Hippocampal formation (tissue), 2 donors: ENCODE measurements around the gene DIPK1B.

Experiments used
- DNase-seq, 2 donors: peaks; one replicate each; lab custom pipeline; 2025; lab: John Stamatoyannopoulos, UW

DIPK1B gene

DNA sequence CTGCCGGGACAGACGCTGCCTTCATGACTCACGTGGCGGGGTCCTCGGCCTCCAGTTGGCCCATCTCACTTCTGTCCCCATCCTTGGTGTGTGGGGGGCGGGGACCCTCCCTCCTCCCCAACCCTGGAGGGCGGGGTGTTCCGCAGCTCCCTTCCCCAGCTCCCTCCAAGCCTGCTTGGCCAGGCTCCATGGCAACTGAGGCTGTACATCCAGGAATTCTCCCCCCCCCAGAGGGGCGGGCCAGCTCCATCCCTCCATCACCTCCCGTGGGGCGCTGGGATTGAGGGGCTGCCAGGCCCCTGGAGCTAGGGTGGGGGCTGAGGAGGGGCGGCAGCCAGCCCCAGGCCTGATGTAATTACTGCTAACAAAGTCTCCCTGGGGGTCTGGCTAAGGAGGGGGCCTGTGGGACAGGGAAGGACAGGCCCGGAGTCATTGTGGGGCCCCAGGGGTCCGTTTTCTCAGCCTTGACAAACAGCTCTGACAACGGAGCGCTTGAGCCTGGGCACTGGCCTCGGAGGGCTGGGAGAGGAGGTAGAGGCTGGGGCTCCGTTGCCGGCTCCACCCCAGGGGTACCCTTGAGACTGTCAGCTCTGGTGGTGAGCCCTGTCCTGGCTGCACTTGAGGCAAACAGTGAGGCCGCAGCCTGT lies 8.0 kb downstream of the DIPK1B start:
- DNase-seq = no peak

DNA sequence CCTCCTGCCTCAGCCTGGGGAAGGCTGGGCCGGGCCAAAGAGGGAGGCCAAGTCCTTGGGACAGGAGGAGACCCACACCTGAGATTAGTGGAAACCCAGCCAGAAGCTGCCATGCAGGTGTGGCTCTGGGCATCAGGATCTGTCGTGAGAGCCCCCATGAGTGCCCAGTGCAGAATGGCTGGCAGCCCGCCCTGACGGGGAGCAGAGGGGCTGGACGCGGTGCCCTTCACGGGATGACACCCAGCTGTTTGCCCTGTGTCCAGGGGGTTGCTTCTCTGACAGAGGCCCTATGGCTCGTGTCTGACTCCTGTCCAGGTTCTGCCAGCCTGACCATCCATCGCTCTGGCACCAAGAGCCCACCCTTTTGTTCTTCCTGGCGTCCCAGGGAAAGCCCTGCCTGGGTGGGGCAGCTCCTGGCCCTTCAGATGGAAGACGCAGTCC lies 8.5 kb downstream of the DIPK1B start:
- DNase-seq = no peak

DNA sequence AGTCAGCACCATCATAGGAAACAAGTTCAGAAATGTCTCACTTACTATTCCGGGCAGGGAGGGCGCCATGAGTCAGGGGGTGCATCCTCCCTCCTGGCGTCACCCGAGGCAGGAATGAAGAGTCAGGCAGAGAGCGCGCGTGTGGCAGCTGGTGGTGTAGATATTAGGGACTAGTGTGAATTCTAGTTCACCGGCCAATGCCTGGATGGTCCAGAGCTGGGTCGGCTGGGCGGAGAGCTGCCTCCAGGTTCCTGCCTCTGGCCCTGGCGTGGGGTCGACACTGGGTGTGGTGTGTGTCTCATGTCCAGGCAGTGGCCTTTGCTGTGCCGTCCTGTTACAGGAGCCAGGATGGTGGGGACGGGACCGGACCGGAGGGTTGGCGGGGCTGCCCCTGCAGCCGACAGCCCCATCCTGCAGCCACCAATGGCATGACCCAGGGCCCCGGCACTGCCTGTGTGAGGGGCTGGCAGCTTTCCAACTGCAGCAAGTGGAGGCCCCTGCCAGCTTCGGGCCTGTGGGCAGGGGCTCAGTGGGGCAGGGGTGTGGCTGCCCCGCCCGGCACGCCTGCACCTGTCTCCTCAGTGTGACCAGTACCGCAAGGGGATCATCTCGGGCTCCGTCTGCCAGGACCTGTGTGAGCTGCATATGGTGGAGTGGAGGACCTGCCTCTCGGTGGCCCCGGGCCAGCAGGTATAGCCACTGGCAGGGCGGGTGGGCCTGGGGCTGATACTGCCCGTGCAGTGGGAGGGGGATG lies 9.1 kb downstream of the DIPK1B start:
- no peak for DNase-seq

DNA sequence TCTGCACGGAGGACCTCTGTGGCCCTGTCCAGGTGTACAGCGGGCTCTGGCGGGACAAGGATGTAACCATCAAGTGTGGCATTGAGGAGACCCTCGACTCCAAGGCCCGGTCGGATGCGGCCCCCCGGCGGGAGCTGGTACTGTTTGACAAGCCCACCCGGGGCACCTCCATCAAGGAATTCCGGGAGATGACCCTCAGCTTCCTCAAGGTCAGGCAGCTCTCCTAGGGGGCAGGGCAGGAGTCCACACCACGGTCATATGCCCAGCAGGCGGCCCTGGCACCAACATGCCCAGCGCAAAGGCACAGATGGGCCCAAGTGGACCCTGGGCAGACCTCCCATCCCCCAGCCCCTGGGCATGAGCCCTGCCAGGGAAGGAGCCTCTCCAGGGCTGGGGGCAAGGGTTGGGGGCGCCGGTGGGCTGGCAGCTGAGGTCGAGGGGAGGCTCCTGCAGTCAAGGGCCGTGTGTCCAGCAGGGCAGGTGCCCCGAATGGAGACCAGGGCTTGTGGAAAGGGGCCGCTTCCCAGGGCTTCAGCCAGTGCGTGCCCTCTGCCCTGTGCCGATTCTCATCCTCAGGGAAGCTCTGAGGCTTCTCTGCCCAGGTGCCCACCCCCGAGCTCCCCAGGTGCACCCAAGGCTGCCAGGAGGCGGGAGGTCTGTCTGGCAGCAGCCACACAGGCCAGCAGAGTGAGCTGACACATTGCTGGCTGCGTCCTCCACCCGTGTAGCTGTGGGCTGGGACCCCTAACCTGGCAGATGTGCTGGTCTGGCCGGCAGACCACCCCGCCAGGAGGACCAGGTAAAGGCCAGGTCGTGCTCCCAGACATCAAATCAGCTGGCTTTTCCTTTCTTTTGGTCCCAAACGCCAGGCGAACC lies 10.0 kb downstream of the DIPK1B start:
- DNase-seq = no peak

DNA sequence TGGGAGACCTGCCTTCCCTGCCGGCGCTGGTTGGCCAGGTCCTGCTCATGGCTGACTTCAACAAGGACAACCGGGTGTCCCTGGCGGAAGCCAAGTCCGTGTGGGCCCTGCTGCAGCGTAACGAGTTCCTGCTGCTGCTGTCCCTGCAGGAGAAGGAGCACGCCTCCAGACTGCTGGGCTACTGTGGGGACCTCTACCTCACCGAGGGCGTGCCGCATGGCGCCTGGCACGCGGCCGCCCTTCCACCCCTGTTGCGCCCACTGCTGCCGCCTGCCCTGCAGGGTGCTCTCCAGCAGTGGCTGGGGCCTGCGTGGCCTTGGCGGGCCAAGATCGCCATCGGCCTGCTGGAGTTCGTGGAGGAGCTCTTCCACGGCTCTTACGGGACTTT lies 10.6 kb downstream of the DIPK1B start:
- no peak for DNase-seq

DNA sequence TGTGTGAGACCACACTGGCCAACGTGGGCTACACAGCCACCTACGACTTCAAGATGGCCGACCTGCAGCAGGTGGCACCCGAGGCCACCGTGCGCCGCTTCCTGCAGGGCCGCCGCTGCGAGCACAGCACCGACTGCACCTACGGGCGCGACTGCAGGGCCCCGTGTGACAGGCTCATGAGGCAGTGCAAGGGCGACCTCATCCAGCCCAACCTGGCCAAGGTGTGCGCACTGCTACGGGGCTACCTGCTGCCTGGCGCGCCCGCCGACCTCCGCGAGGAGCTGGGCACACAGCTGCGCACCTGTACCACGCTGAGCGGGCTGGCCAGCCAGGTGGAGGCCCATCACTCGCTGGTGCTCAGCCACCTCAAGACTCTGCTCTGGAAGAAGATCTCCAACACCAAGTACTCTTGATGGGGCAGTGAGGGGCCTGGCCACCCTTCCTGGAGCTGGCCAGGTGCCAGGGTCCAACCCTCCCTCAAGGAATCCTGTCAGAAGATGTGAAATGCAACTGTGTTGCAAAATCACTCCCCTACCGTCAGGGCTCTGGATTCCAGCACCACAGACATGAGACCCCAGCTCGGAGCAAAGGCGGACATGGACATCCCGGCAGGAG lies 11.1 kb downstream of the DIPK1B start:
- DNase-seq = no peak

DNA sequence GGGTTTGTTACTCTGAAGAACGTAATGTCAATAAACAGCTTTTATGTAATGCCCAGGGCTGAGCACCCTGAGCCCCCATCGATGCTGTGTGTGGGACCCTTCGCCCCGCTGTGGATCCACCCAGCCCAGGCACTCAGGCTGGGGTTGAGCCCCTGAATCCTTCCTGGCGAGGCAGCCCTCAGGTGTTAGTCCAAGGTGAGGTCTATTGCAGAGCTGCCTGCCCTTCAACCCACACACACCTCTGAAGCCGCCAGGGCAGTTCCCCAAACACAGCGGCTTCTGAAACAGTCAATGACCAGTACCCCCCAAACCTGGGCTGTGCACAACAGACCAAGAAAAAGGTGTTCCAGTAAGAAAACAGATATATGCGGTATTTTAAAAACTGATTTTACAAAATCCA lies 11.6 kb downstream of the DIPK1B start:
- DNase-seq = no peak

DNA sequence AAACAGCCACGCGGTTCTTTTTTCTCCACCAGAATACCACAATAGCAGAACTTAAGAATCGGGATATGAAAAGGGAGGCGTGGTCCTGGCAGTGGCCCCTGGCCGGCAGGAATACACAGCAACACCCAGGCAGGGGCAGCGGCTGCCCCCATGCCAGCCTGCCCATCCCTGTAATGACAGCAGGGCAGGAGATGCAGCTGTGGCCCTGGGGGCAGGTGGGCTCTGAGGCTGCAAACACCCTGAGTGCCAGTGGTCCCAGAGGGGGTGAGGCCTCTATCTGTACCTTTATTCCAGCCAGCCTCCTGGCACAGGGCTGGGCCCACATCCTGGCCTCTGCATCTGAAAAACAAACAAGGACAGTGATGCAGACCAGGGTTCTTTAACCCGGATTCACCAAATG lies 12.4 kb downstream of the DIPK1B start:
- DNase-seq = no peak

DNA sequence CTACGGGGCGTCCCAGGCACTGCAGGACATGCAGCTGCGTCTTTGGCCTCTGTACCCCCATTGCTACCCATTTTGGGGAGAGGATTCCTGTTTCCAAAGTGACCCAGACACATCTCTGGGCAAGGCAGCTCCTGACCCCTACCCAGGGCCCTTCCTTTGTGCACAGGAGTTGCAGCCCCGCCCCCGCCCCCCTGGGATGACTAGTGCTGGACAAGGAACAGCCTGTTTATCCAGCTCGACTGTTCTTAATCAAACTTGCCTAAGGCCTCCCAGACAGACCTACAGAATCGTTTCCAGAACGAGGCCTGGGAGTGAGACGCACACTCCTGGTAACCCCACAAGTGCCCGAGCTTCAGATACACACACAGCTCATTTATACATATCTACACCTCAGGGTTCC lies 13.2 kb downstream of the DIPK1B start:
- no peak for DNase-seq

DNA sequence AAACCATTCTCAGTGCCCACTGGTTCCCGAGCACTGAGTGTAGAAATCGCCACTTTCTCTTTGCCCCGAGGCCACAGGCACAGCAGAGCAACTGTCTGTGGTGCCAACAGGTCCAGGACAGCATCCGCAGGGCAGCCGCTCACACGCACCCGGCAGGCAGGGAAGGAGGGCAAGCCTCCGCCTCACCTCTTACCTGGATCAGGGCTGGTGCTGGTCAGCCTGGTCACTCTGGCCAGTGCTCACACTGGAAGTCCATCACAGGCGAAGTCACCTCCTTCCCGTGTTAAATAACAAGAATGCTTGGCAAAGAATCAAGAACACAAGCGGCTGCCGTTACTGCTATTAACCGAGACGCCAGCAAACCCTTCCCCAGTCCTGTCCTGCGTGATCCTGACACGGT lies 13.7 kb downstream of the DIPK1B start:
- no peak for DNase-seq

DNA sequence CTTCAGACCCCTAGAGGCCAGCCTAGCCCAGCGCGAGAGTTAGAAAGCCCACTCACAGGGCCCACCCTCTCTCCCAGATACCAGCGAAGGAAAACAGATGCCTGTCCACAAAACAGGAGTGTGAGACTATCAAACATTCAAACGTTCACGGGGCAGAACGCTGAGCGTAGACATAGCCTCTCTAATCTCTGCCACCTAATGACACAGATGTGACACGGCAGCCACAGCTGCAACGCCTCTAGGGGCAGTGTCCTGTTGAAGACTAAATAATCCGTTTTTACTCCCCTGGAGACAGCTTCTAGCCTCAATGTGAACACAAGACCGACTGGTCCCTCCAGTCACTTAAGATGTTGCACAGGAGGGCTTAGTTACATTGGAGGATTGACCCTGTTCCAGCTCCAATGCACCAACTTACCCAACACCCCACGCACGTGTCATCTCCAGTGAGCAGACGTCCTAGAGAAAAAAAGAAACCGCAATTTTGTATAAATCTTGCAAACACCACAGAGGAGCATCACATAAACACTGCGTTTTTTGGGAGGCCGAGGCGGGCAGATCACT lies 14.3 kb downstream of the DIPK1B start:
- DNase-seq = no peak

DNA sequence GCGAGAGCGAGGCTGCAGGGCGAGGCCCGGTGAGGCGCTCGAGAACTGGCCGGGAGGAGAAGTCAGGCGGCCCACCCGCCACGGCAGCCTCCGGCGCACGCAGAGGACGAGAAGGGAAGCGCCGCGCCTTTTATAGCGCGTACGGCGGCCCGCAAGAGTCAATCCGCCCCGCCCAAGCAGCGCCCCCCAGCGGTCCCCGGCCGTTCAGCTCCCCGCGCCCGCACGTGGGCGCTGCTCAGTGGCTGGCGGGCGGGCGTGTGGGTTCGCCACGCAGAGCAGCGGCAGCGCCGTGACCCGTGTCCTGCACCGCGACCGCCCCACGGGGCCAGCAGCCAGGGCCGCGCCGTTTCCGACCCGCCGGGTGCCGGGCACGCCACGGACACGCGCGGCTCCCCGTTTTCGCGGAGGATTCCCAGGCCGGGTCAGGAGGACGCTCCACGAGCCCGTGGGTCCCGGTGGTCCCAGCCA lies 15.7 kb downstream of the DIPK1B start:
- DNase-seq = peak; percentile 58 to 80

DNA sequence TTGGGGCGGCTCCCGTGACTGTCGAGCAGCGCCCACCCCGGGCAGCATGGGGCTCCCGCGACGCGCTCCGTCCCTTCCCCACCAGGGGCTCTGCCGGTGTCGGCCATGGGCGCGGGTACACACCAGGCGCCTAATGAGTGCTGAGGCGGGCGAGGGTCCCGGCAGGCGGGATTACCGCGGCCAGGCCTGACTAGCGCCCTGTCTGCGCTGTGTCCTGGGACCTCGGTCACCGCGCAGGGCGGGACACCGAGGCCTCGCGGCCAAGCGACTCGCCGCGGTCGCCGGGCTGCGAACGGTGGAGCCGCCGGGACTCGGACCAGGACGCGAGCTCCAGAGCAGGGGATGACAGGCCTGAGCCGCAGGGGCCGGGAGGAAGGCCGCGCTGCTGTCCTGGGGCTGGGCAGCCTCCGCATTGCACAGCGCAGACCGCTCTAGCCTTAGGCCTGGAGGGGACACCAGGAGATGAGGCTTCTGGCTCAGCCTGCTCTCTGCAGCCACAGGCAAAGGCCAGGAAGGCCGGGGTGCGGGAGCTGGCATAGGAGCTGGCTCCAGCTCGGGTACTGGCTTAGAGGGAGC lies 16.3 kb downstream of the DIPK1B start:
- DNase-seq = no peak

DNA sequence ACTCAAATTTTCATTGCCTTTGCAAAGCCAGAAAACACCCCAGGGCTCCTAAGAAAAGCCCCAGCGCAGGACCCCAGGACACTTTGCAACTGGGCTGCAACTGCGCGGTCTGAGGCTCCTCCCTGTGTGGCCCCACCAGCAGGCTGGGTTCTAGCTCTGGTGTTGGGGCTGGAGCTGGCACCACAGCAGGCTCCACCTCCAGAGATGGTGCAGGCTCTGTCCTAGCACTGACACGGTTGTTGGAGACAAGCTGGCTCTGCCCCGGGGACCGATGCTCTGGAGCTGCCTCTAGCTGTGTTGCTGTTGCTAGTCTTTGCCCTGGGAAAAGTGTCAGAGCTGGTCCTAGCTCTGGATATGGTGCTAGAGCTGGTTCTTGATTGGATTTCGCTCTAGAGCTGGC lies 16.8 kb downstream of the DIPK1B start:
- DNase-seq = no peak

DNA sequence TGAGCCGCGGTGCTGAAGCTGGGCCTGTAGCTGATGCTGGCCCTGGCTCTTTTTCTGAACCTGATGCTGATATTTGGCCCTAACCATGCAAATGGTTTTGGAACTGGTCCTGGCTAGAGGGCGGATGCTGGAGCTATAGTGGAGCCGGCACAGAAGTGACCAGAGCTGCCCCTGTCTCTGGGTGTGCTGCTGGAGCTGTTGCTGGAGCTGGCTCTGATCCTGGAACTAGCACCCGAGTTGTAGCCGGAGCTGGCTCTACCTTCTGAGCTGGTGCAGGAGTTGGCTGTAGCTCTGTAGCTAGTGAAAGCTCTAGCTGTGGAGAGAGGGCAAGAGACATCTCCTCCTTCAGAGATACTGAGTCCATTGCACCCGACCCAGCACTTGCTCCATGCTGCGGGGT lies 17.6 kb downstream of the DIPK1B start:
- DNase-seq = no peak

DNA sequence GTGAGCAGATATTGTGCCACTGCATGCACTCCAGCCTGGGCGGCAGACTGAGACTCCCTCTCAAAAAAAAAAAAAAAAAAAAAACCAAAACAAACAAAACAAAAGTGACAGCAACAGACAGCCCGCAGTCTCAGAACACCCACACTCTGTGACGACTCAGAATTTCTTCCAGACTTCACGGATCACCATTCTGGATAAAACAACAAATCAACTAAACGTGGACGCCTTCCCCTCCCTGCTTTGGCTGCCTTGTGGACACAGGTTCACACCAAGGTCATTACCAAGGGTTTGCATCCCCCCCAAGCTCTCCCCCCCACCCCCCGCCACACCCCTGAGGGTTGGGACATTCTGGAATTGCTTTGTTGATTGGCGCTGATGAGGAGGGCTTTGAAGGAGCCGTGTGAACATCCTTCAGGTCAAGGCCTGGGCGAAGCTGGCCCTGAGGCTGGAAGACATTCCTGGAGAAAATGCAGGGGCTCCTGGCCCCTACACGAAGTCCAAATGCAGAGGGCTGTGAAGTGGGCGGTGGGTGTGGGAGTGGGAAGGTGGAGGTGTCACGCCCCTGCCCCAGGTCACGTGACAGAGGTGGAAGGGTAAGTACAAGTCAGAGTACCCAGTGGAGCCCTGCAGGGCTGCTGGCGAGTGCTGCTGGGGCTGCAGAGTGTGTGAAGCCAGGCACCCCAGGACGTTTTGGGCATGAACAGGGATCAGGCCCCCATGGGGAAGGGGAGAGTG lies 20.2 kb downstream of the DIPK1B start:
- no peak for DNase-seq

DNA sequence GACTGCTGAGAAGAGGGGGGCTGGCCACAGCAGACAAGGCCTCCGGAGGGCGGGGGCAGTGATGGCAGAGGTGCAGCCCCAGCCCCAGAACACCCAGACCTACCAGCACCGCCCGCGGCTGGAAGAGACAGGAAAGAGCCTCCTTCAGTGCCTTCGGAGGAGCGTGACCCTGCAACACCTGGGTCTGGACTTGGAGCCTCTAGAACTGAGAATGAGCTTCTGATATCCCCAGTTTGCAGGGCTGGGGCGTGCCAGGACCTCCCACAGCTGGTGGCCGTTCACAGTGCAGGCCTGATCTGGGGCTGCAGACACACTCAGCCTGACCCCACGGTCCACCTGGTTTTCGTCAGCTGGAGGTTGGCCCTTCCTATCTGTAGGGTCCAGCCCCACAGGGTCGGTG lies 21.2 kb downstream of the DIPK1B start:
- no peak for DNase-seq

DNA sequence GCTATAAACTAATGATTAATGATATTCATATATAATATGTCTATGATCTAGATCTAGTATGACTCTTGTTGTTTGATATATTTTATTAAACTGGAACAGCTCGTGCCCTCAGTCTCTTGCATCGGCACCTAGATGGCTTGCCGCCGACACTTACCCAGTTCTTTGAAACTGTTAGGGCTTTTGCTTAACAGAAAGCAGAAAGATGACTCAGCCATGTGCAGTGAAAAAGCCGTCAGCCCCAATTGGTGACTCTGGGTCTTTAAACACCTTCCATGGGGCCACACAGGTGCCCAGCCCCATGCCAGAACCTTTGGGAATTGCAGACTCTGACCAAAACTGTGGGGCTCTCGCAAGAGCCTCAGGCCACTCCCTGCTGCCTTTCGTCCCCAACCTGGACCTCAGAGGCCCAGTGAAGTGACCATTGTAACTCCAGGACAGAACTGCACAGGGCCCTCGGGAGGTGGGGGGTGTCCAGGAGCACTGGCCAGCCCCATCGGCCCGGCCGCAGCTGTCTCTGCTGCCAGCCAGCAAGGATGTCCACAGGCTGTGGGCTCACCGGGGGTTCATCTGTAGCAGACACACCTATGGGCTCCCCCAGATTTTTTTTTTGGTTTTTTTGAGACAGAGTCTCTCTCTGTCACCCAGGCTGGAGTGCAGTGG lies 22.6 kb downstream of the DIPK1B start:
- DNase-seq = no peak

DNA sequence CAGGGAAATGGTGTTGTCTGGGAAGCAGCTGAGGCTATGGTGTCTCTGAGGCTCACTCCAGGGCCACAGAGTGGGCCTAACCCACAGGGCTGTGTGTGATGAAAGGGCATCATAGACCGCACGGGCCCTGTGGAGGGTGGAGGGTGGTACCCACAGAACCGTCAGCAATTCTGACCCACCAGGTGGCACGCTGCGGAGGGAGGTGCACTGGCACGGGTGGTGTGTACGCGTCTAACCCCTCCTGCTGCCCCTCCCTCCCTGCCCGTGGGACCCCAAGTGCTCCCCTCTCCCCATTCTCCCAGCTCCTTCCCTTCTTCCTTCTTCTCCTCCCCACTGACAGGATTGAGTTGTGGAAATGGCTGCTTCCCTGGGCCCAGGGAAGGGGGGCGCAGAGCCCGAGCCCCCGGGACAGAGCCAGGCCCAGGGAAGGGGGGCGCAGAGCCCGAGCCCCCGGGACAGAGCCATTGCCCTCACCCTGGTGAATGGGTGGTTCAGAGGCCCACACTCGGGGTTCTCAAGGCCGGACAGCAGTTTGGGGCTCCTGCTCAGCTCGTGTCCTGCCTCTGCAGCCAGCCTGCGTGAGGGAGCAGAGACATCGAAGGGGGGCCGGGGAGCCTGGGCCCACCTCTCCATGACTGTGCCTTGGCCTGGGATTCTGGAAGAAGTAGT lies 23.6 kb downstream of the DIPK1B start:
- DNase-seq = no peak

DNA sequence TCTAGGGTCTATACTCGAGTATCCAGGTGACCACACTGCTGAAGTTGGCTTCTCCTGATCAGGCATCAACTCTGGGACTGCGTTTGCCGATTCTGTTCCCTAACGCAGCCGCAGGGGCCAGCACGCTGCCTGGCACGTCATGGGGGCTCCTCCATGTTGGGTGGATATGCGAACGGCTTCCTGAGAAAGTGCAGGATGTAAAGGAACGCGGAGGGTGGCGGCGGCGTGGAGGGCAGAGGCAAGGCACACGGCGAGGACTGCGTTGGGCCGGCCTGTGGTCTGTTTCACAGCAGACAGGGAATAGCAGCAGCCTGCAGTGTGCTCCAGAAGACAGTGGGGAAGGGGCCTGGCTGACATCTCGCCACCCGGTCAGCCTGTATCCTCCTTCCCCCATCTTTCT lies 26.6 kb downstream of the DIPK1B start:
- DNase-seq = no peak
